Ovary (tissue), 3 donors: Measurements from ENCODE around the gene JADE2.

ENCODE experiments used
- CTCF ChIP-seq, 3 donors: fragments of 450-650 bp in 2 of 3; fragments of 200-600 bp in 1 of 3; IDR thresholded peaks; one replicate each; pipeline versions ENCODE4 v1.5.1 to v1.8.0; 2016 to 2022; ENCODE audit warnings: antibody characterized with exemption in 3 of 3, mild to moderate bottlenecking in 1 of 3
- EP300 ChIP-seq: sonication (generic); formaldehyde crosslinking; IDR thresholded peaks from one replicate; pipeline ENCODE4 v1.6.1; 2017; ENCODE audit warnings: antibody characterized with exemption
- donor health status: DM: no; HTN: no; CAD: no.

GRCh38 chr5:134556994-134557393 is 31.5 kb downstream of the JADE2 start:
- TF ChIP-seq CTCF (IDR thresholded peaks at IDR 0.05): no peak
- TF ChIP-seq EP300: no peak
